ENCODE data around the gene FARP2.

The FARP2 gene

DNA sequence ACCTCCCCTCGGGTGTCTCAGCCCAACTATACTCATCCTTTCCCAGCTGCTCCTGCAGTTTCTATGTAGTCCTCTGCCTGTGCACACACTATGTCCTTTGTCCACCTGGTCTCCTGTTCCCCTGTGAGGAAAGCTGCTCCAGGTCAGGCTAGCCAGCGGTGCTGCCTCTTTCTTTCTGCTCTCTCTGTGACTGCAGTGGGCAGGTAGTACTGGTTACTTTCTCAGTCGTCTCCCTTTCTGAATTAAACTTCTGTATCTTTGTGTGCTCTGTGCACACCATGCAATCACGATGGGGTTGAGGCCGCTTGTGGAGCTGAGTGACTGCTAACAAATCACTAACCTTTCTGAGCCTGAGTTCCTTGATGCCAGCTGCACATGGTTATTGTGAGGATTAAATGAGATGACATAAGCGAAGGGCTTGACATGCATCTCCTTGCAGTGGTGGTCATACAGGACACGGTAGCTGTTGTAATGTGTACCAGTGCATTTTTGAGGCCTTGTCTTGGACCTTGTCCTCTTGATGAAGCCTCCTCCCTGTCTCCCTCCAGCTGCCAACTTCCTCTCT, 3.5 kb downstream of the FARP2 start:
- TF ChIP-seq OVOL3 (tag by site-specific recombination; IDR thresholded peaks at IDR 0.05) (no peak), ZNF610 (tag by site-specific recombination; IDR thresholded peaks at IDR 0.05; ENCODE audit: borderline replicate concordance) (no peak), ZNF449 (tag by site-specific recombination; IDR thresholded peaks at IDR 0.05) (peak; percentile 37; the same call in 1 of the 2 replicates), TCF7L2 (IDR thresholded peaks at IDR 0.05; ENCODE audit: borderline replicate concordance, low read depth, low read length) (no peak)
- Histone ChIP-seq H3K4me1 (ENCODE audit: control insufficient read depth, insufficient read depth, low read length) (peaks cover 14% of the 10 kb centered on the region), H3K9me3 (ENCODE audit: control insufficient read depth, insufficient read depth, low read depth, low read length) (no peaks in the 10 kb centered on the region), H3K27ac (ENCODE audit: extremely low read depth, low read depth, low read length) (no peak overlapping the region), H3K36me3 (ENCODE audit: control insufficient read depth in 2 of 2, insufficient read depth in 1 of 2, low read length in 2 of 2) (peaks cover 0 to 19% of the 10 kb centered on the region in 2 experiments; a peak in 1 of 3 replicates), H3K4me3 (ENCODE audit: low read depth, low read length) (no peak overlapping the region)
- CTCF ChIA-PET = interaction anchor here (0.7 to 1.8 kb wide), 3 partner anchors 9 to 251 kb away, joined by 3 to 5 read pairs (median 3); no protein-coding TSS in a partner anchor
- POLR2A ChIA-PET = interaction anchor here (1.0 kb wide), 1 partner anchor 44 kb away, joined by 4 read pairs; the partner anchor contains the start of gene HDLBP

- TF ChIP-seq ZNF341 (tag by site-specific recombination; IDR thresholded peaks at IDR 0.05; ENCODE audit: low read depth) (no peak), KLF9 (tag by site-specific recombination; IDR thresholded peaks at IDR 0.05; ENCODE audit: low read depth) (no peak), ZNF416 (tag by site-specific recombination; IDR thresholded peaks at IDR 0.05) (no peak), ZNF629 (tag by site-specific recombination; IDR thresholded peaks at IDR 0.05) (no peak), FEZF1 (tag by site-specific recombination; IDR thresholded peaks at IDR 0.05) (no peak), ZNF221 (tag by site-specific recombination; IDR thresholded peaks at IDR 0.05; ENCODE audit: borderline replicate concordance) (no peak), ZNF433 (tag by site-specific recombination; IDR thresholded peaks at IDR 0.05; ENCODE audit: low read depth) (no peak), ZNF175 (tag by site-specific recombination; IDR thresholded peaks at IDR 0.05) (no peak), ZNF555 (tag by site-specific recombination; conservative IDR thresholded peaks at IDR 0.05) (no peak), PRDM1 (tag by site-specific recombination; IDR thresholded peaks at IDR 0.05) (no peak), ZBTB7A (tag by site-specific recombination; IDR thresholded peaks at IDR 0.05; ENCODE audit: low read depth) (no peak), ZBTB21 (tag by site-specific recombination; IDR thresholded peaks at IDR 0.05) (no peak), ZNF214 (tag by site-specific recombination; IDR thresholded peaks at IDR 0.05; ENCODE audit: borderline replicate concordance) (no peak), ZNF610 (tag by site-specific recombination; IDR thresholded peaks at IDR 0.05; ENCODE audit: borderline replicate concordance) (no peak), ZNF549 (tag by site-specific recombination; IDR thresholded peaks at IDR 0.05) (no peak), ZBTB44 (tag by site-specific recombination; IDR thresholded peaks at IDR 0.05) (no peak), ZNF138 (tag by site-specific recombination; IDR thresholded peaks at IDR 0.05; ENCODE audit: borderline replicate concordance) (no peak)
- TF ChIP-seq, protein P1, sequence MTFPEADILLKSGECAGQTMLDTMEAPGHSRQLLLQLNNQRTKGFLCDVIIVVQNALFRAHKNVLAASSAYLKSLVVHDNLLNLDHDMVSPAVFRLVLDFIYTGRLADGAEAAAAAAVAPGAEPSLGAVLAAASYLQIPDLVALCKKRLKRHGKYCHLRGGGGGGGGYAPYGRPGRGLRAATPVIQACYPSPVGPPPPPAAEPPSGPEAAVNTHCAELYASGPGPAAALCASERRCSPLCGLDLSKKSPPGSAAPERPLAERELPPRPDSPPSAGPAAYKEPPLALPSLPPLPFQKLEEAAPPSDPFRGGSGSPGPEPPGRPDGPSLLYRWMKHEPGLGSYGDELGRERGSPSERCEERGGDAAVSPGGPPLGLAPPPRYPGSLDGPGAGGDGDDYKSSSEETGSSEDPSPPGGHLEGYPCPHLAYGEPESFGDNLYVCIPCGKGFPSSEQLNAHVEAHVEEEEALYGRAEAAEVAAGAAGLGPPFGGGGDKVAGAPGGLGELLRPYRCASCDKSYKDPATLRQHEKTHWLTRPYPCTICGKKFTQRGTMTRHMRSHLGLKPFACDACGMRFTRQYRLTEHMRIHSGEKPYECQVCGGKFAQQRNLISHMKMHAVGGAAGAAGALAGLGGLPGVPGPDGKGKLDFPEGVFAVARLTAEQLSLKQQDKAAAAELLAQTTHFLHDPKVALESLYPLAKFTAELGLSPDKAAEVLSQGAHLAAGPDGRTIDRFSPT (tag by site-specific recombination; IDR thresholded peaks at IDR 0.05) = no peak
- TF ChIP-seq, protein P2, sequence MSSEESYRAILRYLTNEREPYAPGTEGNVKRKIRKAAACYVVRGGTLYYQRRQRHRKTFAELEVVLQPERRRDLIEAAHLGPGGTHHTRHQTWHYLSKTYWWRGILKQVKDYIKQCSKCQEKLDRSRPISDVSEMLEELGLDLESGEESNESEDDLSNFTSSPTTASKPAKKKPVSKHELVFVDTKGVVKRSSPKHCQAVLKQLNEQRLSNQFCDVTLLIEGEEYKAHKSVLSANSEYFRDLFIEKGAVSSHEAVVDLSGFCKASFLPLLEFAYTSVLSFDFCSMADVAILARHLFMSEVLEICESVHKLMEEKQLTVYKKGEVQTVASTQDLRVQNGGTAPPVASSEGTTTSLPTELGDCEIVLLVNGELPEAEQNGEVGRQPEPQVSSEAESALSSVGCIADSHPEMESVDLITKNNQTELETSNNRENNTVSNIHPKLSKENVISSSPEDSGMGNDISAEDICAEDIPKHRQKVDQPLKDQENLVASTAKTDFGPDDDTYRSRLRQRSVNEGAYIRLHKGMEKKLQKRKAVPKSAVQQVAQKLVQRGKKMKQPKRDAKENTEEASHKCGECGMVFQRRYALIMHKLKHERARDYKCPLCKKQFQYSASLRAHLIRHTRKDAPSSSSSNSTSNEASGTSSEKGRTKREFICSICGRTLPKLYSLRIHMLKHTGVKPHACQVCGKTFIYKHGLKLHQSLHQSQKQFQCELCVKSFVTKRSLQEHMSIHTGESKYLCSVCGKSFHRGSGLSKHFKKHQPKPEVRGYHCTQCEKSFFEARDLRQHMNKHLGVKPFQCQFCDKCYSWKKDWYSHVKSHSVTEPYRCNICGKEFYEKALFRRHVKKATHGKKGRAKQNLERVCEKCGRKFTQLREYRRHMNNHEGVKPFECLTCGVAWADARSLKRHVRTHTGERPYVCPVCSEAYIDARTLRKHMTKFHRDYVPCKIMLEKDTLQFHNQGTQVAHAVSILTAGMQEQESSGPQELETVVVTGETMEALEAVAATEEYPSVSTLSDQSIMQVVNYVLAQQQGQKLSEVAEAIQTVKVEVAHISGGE (tag by site-specific recombination; conservative IDR thresholded peaks at IDR 0.05; ENCODE audit: low read depth) = no peak
- Histone ChIP-seq H3K4me1 (ENCODE audit: control insufficient read depth, insufficient read depth, low read length) (peaks cover 4% of the 10 kb centered on the region; the same call in 1 of the 2 replicates), H3K27ac (ENCODE audit: extremely low read depth, low read depth, low read length) (no peak overlapping the region), H3K9me3 (ENCODE audit: control insufficient read depth, insufficient read depth, low read depth, low read length) (no peaks in the 10 kb centered on the region), H3K4me3 (ENCODE audit: low read depth, low read length) (no peak overlapping the region), H3K36me3 (ENCODE audit: control insufficient read depth in 2 of 2, insufficient read depth in 1 of 2, low read length in 2 of 2) (peaks cover 0 to 16% of the 10 kb centered on the region in 2 experiments; a peak in 1 of 3 replicates)
- ChIA-PET CTCF (interaction anchor here (0.6 kb wide), 1 partner anchor 60 kb away, joined by 3 read pairs; no protein-coding TSS in a partner anchor), POLR2A (no interaction called here)
These were observed 7.3 kb downstream of the FARP2 start for GRCh38 chr2:241363426-241363825.

Data from HEK293 (cell line).